IMR-90 (cell line): Measurements from ENCODE around the gene LIPN. TPM values are rescaled to one million over a fixed set of nuclear protein-coding genes. Genes with fewer than 3 reads are reported as not detected.

Experiments used
- ATAC-seq: fragments of 200-7000 bp; cut with Tn5 transposase; 2 replicates; pipeline ENCODE4 v1.9.1; 2020; ENCODE audit warnings: low read depth, mild to moderate bottlenecking, moderate library complexity
- BruUV-seq: library from RNA; stranded (reverse); fragments of 400-500 nt; replicated peaks from 2 replicates; lab custom pipeline; 2021; lab: Mats Ljungman, UMichigan
- CTCF ChIA-PET: fragments of 300-600 bp; formaldehyde crosslinking; extraction: SDS; loops from one replicate; lab custom pipeline; 2021; ENCODE audit warnings: antibody characterized with exemption; lab: Yijun Ruan, JAX
- POLR2A ChIA-PET: fragments of 300-600 bp; sonication (Branson Sonifier 250); formaldehyde crosslinking; loops from one replicate; lab custom pipeline; 2022; ENCODE audit warnings: antibody characterized with exemption; ENCODE audit not compliant: unreplicated experiment; lab: Charles Lee
- DNase-seq: peaks from one replicate; pipeline ENCODE4 v3.0.0; 2013
- H2AFZ ChIP-seq: replicated peaks from 2 replicates; pipeline ENCODE3; 2013; ENCODE audit warnings: low read length, mild to moderate bottlenecking; ENCODE audit not compliant: poor library complexity
- H2AK5ac ChIP-seq: 2 replicates; pipeline ENCODE4 v1.6.1; 2013; ENCODE audit warnings: low read depth, low read length, inconsistent platforms
- H2AK9ac ChIP-seq: replicated peaks from 2 replicates; pipeline ENCODE3; 2013; ENCODE audit warnings: mild to moderate bottlenecking, low read depth, low read length, moderate library complexity; ENCODE audit not compliant: poor library complexity
- H2BK120ac ChIP-seq: 2 replicates; pipeline ENCODE4 v1.6.1; 2013; ENCODE audit warnings: low read depth, low read length, inconsistent platforms
- H2BK15ac ChIP-seq: 3 replicates; pipeline ENCODE4 v1.6.1; 2013; ENCODE audit warnings: low read depth, low read length, inconsistent platforms
- H2BK20ac ChIP-seq: 2 replicates; pipeline ENCODE4 v1.6.1; 2013; ENCODE audit warnings: low read depth, mild to moderate bottlenecking, inconsistent platforms, low read length, moderate library complexity
- H2BK5ac ChIP-seq: 2 replicates; pipeline ENCODE4 v1.6.1; 2013; ENCODE audit warnings: mild to moderate bottlenecking, low read depth, low read length, inconsistent platforms; ENCODE audit not compliant: poor library complexity, severe bottlenecking
- H3K14ac ChIP-seq: replicated peaks from 2 replicates; pipeline ENCODE4 v1.6.1; 2013; ENCODE audit warnings: low read depth, low read length, inconsistent platforms
- H3K18ac ChIP-seq: 2 replicates; pipeline ENCODE4 v1.6.1; 2013; ENCODE audit warnings: low read depth, low read length, control low read depth
- H3K23ac ChIP-seq: 2 replicates; pipeline ENCODE4 v1.6.1; 2013; ENCODE audit warnings: low read depth, low read length, inconsistent platforms
- H3K27ac ChIP-seq: 2 replicates; pipeline ENCODE4 v1.5.1; 2013; ENCODE audit warnings: mild to moderate bottlenecking, control low read depth, low read length; ENCODE audit not compliant: insufficient read depth
- H3K27me3 ChIP-seq: 2 replicates; pipeline ENCODE4 v1.6.1; 2013; ENCODE audit warnings: low read length; ENCODE audit not compliant: control insufficient read depth, insufficient read depth
- H3K36me3 ChIP-seq: 2 replicates; pipeline ENCODE4 v1.6.1; 2013; ENCODE audit warnings: low read length, mixed read lengths; ENCODE audit not compliant: control insufficient read depth, insufficient read depth
- H3K4ac ChIP-seq: 2 replicates; pipeline ENCODE4 v1.6.1; 2013; ENCODE audit warnings: low read depth, low read length, inconsistent platforms
- H3K4me1 ChIP-seq: 2 replicates; pipeline ENCODE4 v1.6.1; 2013; ENCODE audit warnings: low read length, mixed read lengths; ENCODE audit not compliant: control insufficient read depth, insufficient read depth
- H3K4me2 ChIP-seq: 2 replicates; pipeline ENCODE4 v1.6.1; 2013; ENCODE audit warnings: low read depth, mild to moderate bottlenecking, control low read depth, low read length, moderate library complexity
- H3K4me3 ChIP-seq: 2 replicates; pipeline ENCODE4 v1.5.1; 2013; ENCODE audit warnings: low read depth, mild to moderate bottlenecking, control low read depth, low read length, moderate library complexity; ENCODE audit not compliant: insufficient read depth
- H3K56ac ChIP-seq: 2 replicates; pipeline ENCODE4 v1.6.1; 2013; ENCODE audit warnings: low read length, inconsistent platforms; ENCODE audit not compliant: insufficient read depth; ENCODE audit errors: extremely low read depth
- H3K79me1 ChIP-seq, 2 experiments: 2 replicates each; pipeline ENCODE4 v1.6.1; 2013; ENCODE audit warnings: low read length in 2 of 2, inconsistent platforms in 1 of 2, low read depth in 1 of 2
- H3K9ac ChIP-seq: 2 replicates; pipeline ENCODE4 v1.6.1; 2013; ENCODE audit warnings: low read depth, low read length, control low read depth
- H3K9me1 ChIP-seq: 2 replicates; pipeline ENCODE4 v1.6.1; 2013; ENCODE audit warnings: low read length, inconsistent platforms; ENCODE audit not compliant: insufficient read depth
- H3K9me3 ChIP-seq: 2 replicates; pipeline ENCODE4 v1.6.1; 2013; ENCODE audit warnings: low read length; ENCODE audit not compliant: control insufficient read depth, insufficient read depth
- H4K20me1 ChIP-seq: 2 replicates; pipeline ENCODE4 v1.6.1; 2013; ENCODE audit warnings: low read length, inconsistent platforms; ENCODE audit not compliant: insufficient read depth
- H4K5ac ChIP-seq: 2 replicates; pipeline ENCODE4 v1.6.1; 2013; ENCODE audit warnings: mild to moderate bottlenecking, low read depth, low read length, control low read depth
- H4K8ac ChIP-seq, 2 experiments: 2 replicates each; pipeline ENCODE4 v1.6.1; 2013; ENCODE audit warnings: low read depth in 2 of 2, low read length in 2 of 2, control low read depth in 1 of 2, inconsistent platforms in 1 of 2
- H4K91ac ChIP-seq: 2 replicates; pipeline ENCODE4 v1.6.1; 2013; ENCODE audit warnings: low read depth, low read length, inconsistent platforms; ENCODE audit not compliant: insufficient read depth
- BHLHE40 ChIP-seq: fragments of 150-350 bp; IDR thresholded peaks from 2 replicates; pipeline ENCODE4 v1.6.1; 2016; ENCODE audit warnings: mild to moderate bottlenecking, low read depth, low read length
- CEBPB ChIP-seq: IDR thresholded peaks from 2 replicates; pipeline ENCODE4 v1.6.1; 2012; ENCODE audit warnings: low read depth, low read length, improper control_type of control experiment
- CHD1 ChIP-seq: IDR thresholded peaks from 2 replicates; pipeline ENCODE4 v1.6.1; 2012; ENCODE audit warnings: low read depth, low read length, improper control_type of control experiment
- FOS ChIP-seq: fragments of 150-350 bp; IDR thresholded peaks from 2 replicates; pipeline ENCODE4 v1.6.1; 2016; ENCODE audit warnings: low read depth, low read length
- MAFK ChIP-seq: IDR thresholded peaks from 2 replicates; pipeline ENCODE4 v1.6.1; 2012; ENCODE audit warnings: low read depth, low read length, improper control_type of control experiment
- MAZ ChIP-seq: IDR thresholded peaks from 2 replicates; pipeline ENCODE4 v1.6.1; 2012; ENCODE audit warnings: low read depth, mild to moderate bottlenecking, low read length, improper control_type of control experiment, moderate library complexity, borderline replicate concordance
- MXI1 ChIP-seq: IDR thresholded peaks from 2 replicates; pipeline ENCODE4 v1.6.1; 2012; ENCODE audit warnings: low read depth, mild to moderate bottlenecking, low read length, moderate library complexity, borderline replicate concordance
- NFE2L2 ChIP-seq: fragments of 150-350 bp; IDR thresholded peaks from 2 replicates; pipeline ENCODE4 v1.6.1; 2016; ENCODE audit warnings: low read depth, mild to moderate bottlenecking, low read length
- POLR2A ChIP-seq: IDR thresholded peaks from 2 replicates; pipeline ENCODE4 v1.6.1; 2012; ENCODE audit warnings: mild to moderate bottlenecking, low read depth, low read length
- RAD21 ChIP-seq: IDR thresholded peaks from 2 replicates; pipeline ENCODE4 v1.6.1; 2012; ENCODE audit warnings: low read length, improper control_type of control experiment
- RCOR1 ChIP-seq: IDR thresholded peaks from 2 replicates; pipeline ENCODE4 v1.6.1; 2012; ENCODE audit warnings: mild to moderate bottlenecking, low read length, improper control_type of control experiment; ENCODE audit not compliant: insufficient replicate concordance
- RFX5 ChIP-seq: IDR thresholded peaks from 2 replicates; pipeline ENCODE4 v1.8.0; 2012; ENCODE audit warnings: low read depth, mild to moderate bottlenecking, low read length, moderate library complexity
- SMC3 ChIP-seq: fragments of 150-350 bp; IDR thresholded peaks from 2 replicates; pipeline ENCODE4 v1.6.1; 2016; ENCODE audit warnings: low read depth, mild to moderate bottlenecking, antibody characterized with exemption, low read length, moderate library complexity
- dilution Hi-C: fragments of 300-500 bp; cut with HindIII; formaldehyde crosslinking; loops from one replicate; pipeline ENCODE4 v1.14.3; 2018; ENCODE audit warnings: low sequenced_read_pairs; ENCODE audit not compliant: unreplicated experiment
- in situ Hi-C: fragments of 300-500 bp; cut with MboI; formaldehyde crosslinking; loops from 3 replicates; pipeline ENCODE4 v1.14.3; 2019; ENCODE audit warnings: low sequenced_read_pairs, inconsistent platforms, mixed read lengths
- intact Hi-C: fragments of 100-400 bp; cut with micrococcal nuclease; formaldehyde crosslinking; loops from 2 replicates; pipeline ENCODE4 v1.10.0; 2022
- polyA plus RNA-seq, 3 experiments: library from polyadenylated mRNA; depleted of rRNA; stranded (reverse); fragments of >200 nt; gene quantifications; 2 replicates each; pipeline ENCODE4 v1.2.3, GENCODE V29; 2012; ENCODE audit warnings: low replicate concordance in 1 of 3
- total RNA-seq: library from RNA; depleted of rRNA; stranded (reverse); fragments of >200 nt; gene quantifications from 2 replicates; pipeline ENCODE4 v1.2.3, GENCODE V29; 2012
- TF ChIP-seq, protein P1 (sequence below): fragments of 150-350 bp; IDR thresholded peaks from 2 replicates; pipeline ENCODE4 v1.6.1; 2017; ENCODE audit warnings: mild to moderate bottlenecking, antibody characterized with exemption, low read length, low read depth
- TF ChIP-seq, protein P2 (sequence below): conservative IDR thresholded peaks from 2 replicates; pipeline ENCODE4 v1.5.1; 2012; ENCODE audit warnings: mild to moderate bottlenecking, low read depth, low read length, improper control_type of control experiment
- TF ChIP-seq, protein P3 (sequence below): fragments of 150-350 bp; IDR thresholded peaks from 2 replicates; pipeline ENCODE4 v1.6.1; 2016; ENCODE audit warnings: low read depth, mild to moderate bottlenecking, low read length, moderate library complexity, borderline replicate concordance

The LIPN gene
- total and polyA plus RNA-seq, 2 of the 4 experiments (the other 2 are of a cell fraction): not detected

DNA sequence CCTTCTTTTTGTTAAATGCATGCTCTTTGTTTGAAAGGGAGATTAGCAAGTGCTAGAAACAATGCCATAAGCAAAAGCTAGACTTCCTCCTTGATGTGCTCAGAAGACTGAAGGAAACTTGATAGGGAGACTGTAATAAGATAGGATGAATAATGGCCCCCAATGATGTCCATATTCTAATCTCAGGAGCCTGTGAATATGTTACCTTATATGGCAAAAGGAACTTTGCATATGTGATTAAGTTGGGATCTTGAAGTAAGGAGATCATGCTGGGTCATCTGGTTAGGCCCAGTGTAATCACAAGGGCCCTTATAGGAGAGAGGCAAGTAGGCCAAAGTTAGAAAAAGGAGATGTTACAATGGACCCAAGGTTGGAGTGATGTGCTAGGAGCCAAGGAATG is 29.1 kb downstream of the LIPN start:
- POLR2A ChIA-PET: no interaction called here

More for the DNA sequence above, 29.1 kb downstream of the LIPN start:
- TF ChIP-seq, protein P1, sequence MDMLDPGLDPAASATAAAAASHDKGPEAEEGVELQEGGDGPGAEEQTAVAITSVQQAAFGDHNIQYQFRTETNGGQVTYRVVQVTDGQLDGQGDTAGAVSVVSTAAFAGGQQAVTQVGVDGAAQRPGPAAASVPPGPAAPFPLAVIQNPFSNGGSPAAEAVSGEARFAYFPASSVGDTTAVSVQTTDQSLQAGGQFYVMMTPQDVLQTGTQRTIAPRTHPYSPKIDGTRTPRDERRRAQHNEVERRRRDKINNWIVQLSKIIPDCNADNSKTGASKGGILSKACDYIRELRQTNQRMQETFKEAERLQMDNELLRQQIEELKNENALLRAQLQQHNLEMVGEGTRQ: no peak
- TF ChIP-seq FOS (no peak), BHLHE40 (no peak), CHD1 (no peak), NFE2L2 (no peak), CEBPB (no peak), RCOR1 (no peak), POLR2A (no peak), SMC3 (no peak), RFX5 (no peak), MAFK (no peak), MAZ (no peak), RAD21 (no peak), MXI1 (no peak)
- TF ChIP-seq, protein P2, sequence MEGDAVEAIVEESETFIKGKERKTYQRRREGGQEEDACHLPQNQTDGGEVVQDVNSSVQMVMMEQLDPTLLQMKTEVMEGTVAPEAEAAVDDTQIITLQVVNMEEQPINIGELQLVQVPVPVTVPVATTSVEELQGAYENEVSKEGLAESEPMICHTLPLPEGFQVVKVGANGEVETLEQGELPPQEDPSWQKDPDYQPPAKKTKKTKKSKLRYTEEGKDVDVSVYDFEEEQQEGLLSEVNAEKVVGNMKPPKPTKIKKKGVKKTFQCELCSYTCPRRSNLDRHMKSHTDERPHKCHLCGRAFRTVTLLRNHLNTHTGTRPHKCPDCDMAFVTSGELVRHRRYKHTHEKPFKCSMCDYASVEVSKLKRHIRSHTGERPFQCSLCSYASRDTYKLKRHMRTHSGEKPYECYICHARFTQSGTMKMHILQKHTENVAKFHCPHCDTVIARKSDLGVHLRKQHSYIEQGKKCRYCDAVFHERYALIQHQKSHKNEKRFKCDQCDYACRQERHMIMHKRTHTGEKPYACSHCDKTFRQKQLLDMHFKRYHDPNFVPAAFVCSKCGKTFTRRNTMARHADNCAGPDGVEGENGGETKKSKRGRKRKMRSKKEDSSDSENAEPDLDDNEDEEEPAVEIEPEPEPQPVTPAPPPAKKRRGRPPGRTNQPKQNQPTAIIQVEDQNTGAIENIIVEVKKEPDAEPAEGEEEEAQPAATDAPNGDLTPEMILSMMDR: no peak
- TF ChIP-seq, protein P3, sequence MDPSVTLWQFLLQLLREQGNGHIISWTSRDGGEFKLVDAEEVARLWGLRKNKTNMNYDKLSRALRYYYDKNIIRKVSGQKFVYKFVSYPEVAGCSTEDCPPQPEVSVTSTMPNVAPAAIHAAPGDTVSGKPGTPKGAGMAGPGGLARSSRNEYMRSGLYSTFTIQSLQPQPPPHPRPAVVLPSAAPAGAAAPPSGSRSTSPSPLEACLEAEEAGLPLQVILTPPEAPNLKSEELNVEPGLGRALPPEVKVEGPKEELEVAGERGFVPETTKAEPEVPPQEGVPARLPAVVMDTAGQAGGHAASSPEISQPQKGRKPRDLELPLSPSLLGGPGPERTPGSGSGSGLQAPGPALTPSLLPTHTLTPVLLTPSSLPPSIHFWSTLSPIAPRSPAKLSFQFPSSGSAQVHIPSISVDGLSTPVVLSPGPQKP: no peak
- Histone ChIP-seq H3K79me1 (no peaks in the 10 kb centered on the region), H2BK15ac (no peak overlapping the region), H3K27me3 (peaks cover 1% of the 10 kb centered on the region; the same call in 1 of the 2 replicates), H4K91ac (no peak overlapping the region), H4K5ac (no peak overlapping the region), H3K18ac (no peak overlapping the region), H3K4me2 (no peak overlapping the region), H4K8ac (no peak overlapping the region), H2BK120ac (no peak overlapping the region), H3K9me3 (no peaks in the 10 kb centered on the region), H3K36me3 (no peaks in the 10 kb centered on the region), H3K4me3 (no peak overlapping the region), H2AK9ac (no peak overlapping the region), H3K4ac (no peak overlapping the region), H3K56ac (no peak overlapping the region), H3K14ac (no peak overlapping the region), H2AFZ (no peak overlapping the region), H3K23ac (no peak overlapping the region), H3K9ac (no peak overlapping the region), H3K27ac (no peak overlapping the region), H2AK5ac (no peak overlapping the region), H2BK5ac (no peak overlapping the region), H3K9me1 (0 out of 2 replicates have a peak, but pooled peaks cover 5% of the 10 kb centered on the region), H4K20me1 (no peaks in the 10 kb centered on the region), H2BK20ac (no peak overlapping the region), H3K4me1 (peaks cover 1% of the 10 kb centered on the region; the same call in 1 of the 2 replicates)
- dilution Hi-C loops: no loop called here
- DNase-seq (no peak), ATAC-seq (no peak)
- intact Hi-C loops: no loop called here
- no TSS peak for BruUV-seq
- in situ Hi-C loops: no loop called here
- CTCF ChIA-PET: interaction anchor here (1.2 kb wide), 1 partner anchor 8 kb away, joined by 3 read pairs; no protein-coding TSS in a partner anchor
